NCI-H524 treated with DMSO at 0.1 percent for 48 hours (cell line): ENCODE data around the gene CNKSR3.

Experiments
- DNase-seq: peaks from one replicate; lab custom pipeline; 2025; lab: John Stamatoyannopoulos, UW

CNKSR3 gene

GRCh38 chr6:154412106-154412820 lies 98.2 kb downstream of the CNKSR3 start:
- DNase-seq: no peak

GRCh38 chr6:154411076-154411475 lies 99.4 kb downstream of the CNKSR3 start:
- no peak for DNase-seq

- no peak for DNase-seq
These were observed 99.8 kb downstream of the CNKSR3 start for GRCh38 chr6:154410619-154411072.

DNA sequence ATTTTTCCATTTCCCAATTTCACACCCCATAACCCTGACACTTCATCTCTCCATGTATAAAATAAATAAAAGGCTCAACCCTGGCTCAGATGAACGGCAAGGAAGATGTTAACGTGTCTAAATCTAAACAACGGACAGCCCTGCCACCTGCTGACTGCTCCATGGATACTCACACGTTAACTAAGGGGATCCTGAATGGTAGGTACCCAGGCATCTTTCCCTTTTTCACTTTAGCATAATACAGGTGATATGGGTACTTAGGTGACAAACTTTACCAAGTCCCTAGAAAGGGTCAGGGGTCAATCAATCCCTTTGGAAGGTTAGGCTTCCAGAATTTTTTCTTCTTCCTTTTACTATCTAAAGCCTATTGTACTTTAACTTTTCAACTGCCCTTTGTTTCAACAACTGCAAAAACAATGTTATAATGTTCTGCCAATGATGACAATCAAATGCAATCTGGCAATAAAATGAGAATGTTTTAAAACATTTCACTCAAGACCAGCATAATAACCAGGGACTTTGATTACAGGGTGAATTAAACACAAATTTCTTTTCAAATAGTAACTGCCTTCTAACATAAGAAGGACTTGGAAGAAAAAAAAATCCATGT lies 101.5 kb downstream of the CNKSR3 start:
- no peak for DNase-seq

GRCh38 chr6:154407440-154407839 lies 103.0 kb downstream of the CNKSR3 start:
- no peak for DNase-seq

- no peak for DNase-seq
These were observed 103.6 kb downstream of the CNKSR3 start for GRCh38 chr6:154406869-154407268.

DNA sequence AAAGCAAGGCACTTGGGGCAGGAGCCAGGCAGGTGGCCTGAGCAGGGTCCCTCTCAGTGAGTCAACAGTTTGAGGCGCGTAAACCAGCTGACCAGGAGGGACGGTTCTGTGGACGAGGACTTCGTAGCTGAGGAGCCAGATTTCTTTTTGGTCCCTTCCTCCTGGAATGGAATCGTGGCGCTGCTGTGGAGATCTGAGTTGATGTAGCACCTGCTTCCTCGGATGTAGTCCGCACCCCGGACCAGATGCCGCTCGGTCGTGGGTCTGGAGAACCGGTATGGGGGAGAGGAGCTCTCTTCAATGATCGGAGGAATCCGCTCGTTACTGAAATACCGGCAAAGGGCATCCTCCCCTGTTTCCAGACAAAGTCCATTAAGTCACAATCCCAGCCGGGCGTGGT lies 104.2 kb downstream of the CNKSR3 start:
- DNase-seq: no peak

- no peak for DNase-seq
These were observed 105.6 kb downstream of the CNKSR3 start for GRCh38 chr6:154404791-154405400.

- no peak for DNase-seq
These were observed 106.7 kb downstream of the CNKSR3 start for GRCh38 chr6:154403788-154404187.

DNA sequence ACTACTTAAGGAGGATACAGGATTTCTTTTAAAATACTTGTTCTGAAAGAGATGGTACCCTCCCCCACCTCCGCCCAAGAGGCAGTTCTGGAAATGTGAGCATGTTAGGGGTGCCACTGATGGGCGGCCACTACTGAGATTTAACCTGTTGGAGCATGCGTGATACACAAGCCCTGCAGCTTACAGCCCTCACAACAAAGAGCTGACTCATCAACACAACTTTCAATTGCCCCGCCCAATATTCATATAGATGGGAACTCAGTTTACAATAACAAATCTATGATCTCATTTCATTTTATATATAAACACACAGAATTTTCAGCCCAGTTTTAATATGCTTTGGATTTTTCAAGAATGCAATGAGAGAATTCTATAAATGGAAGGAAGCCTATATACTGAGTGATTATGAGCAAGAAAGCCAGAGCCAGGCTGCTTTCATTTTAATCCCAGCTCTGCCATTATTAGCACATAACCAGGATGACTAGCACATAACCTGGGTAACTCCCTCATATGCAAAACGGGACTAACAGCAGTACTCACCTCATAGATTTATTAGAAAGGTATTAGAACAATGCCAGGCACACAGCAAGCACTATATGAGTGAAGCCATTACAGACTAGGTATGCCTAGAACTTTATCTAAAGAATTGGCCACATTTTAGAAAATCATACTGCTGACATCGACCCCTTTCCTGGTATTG lies 108.3 kb downstream of the CNKSR3 start:
- no peak for DNase-seq

DNA sequence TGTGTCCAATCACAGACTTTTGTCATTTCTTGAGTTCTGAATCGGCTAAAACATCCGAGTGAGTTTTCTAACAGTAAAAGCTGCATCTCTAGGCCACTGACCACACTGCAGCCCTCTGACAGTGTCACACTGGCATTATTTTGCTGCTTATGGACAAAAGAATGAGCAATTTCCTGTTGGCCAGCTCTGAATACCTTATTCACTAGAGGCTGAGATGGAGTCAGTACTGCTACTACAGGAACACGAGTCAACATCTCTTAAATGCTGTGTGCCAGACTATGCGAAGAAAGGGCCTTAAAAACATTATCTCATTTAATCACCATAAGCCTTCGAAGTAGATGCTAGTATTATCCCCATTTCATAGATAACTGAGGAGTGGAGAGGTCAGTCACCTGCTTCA lies 111.4 kb downstream of the CNKSR3 start:
- no peak for DNase-seq

DNA sequence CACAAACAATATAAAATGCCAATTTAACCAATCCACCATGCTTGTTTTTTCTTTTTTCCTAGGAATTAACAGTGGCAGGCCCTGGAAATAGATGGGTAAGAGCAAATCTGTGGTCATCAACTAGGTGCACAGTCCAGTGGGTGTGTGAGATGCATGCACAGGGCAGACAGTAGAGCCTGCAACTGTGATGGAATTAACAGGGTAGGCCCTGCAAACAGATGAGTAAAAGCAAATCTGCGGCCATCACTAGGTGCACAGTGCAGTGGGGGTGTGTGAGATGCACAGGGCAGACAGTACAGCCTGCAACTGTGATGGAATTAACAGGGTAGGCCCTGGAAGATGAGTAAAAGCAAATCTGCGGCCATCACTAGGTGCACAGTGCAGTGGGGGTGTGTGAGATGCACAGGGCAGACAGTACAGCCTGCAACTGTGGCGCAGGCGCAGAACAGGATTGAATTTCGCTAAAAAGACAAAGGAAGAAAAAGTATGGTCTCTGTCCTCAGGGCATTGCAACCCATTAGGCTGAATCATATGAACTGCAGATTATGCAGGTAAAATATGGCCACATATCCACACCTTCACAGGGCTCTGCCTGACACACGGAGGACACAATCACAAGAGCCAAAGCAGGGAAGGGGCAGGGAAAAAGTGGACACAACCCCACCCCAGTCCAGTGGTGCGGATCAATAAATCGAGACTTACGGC lies 112.8 kb downstream of the CNKSR3 start:
- no peak for DNase-seq

GRCh38 chr6:154395878-154396277 lies 114.6 kb downstream of the CNKSR3 start:
- no peak for DNase-seq

GRCh38 chr6:154395316-154395715 lies 115.2 kb downstream of the CNKSR3 start:
- DNase-seq: no peak

GRCh38 chr6:154394571-154394970 lies 115.9 kb downstream of the CNKSR3 start:
- no peak for DNase-seq

DNA sequence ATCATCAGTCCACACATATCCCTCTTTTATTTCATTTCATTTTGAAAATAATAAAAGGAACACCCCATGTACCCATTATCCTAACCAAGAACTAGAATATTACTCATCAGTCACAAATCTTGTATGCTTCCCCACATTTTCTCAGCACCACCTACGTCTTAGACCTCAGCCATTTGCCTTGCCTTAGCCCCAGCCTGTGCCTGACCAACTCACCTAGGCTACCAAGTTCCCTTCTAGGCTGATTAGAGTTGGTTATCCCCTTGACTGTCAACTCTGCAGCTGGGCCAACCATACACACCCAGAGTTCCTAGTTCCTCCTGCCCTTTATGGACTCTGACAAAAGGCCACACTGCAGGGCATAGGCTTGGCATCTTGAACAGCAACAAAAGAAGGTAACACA lies 120.5 kb downstream of the CNKSR3 start:
- no peak for DNase-seq

- DNase-seq: no peak
These were observed 121.7 kb downstream of the CNKSR3 start for GRCh38 chr6:154388803-154389202.

- DNase-seq: no peak
These were observed 123.4 kb downstream of the CNKSR3 start for GRCh38 chr6:154386848-154387717.

GRCh38 chr6:154384191-154384590 lies 126.3 kb downstream of the CNKSR3 start:
- DNase-seq: no peak

- DNase-seq: no peak
These were observed 127.2 kb downstream of the CNKSR3 start for GRCh38 chr6:154383273-154383672.

DNA sequence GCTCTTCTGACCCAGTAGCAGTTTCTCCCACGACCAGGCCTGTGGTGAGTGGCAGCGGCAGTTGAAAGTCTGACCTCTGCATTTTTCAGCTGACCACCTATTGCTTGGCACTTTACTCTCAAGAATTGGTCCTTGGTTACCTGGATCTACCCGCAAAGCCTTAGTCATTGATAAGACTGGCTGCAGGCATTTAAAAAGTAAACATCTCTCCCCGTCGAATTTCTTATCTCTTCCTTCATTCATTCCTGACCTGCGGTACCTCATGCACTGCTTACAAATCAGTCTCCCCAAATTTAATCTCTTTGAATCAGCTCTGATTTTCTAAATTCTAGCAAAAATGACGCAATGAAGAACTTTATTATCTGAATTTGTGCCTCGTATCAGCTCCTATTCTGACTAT lies 127.7 kb downstream of the CNKSR3 start:
- DNase-seq: no peak
